Activated T-cell treated with anti-CD3 and anti-CD28 coated beads for 4 hours (primary cell): ENCODE data around the gene OR10J1.
"Not testable (repeated sequence)": the region's sequence is repeated elsewhere in the genome, so short reads cannot be mapped to it uniquely, and the experiment has no call there.

Experiments used
- DNase-seq: peaks from one replicate; pipeline ENCODE4 v3.0.0-alpha.2; 2020

The OR10J1 gene

GRCh38 chr1:159439422-159439821, at the start of gene OR10J1:
Gene OR10J1, plus strand, starts transcription at chr1:159439722. Its CDS starts 70 bp downstream, at chr1:159439792.
- DNase-seq: no peak

GRCh38 chr1:159406821-159407220, 32.7 kb upstream of the OR10J1 start:
- DNase-seq: no peak

GRCh38 chr1:159408862-159409400, 30.6 kb upstream of the OR10J1 start:
- no peak for DNase-seq

GRCh38 chr1:159421821-159422220, 17.7 kb upstream of the OR10J1 start:
- DNase-seq: no peak

GRCh38 chr1:159428536-159428935, 11.0 kb upstream of the OR10J1 start:
- no peak for DNase-seq

GRCh38 chr1:159429074-159429861, 10.3 kb upstream of the OR10J1 start:
- no peak for DNase-seq

GRCh38 chr1:159430985-159431384, 8.5 kb upstream of the OR10J1 start:
- DNase-seq: no peak

GRCh38 chr1:159431904-159432303, 7.6 kb upstream of the OR10J1 start, which contains the start of gene OR10J4:
Gene OR10J4, plus strand, starts transcription at chr1:159432204.
- DNase-seq: no peak

- DNase-seq: no peak
These were observed 3.1 kb upstream of the OR10J1 start for GRCh38 chr1:159436469-159436868.

GRCh38 chr1:159441360-159441759, 1.8 kb downstream of the OR10J1 start:
- no peak for DNase-seq

- no peak for DNase-seq
These were observed 2.9 kb downstream of the OR10J1 start for GRCh38 chr1:159442428-159442827.

- DNase-seq: no peak
These were observed 3.7 kb downstream of the OR10J1 start for GRCh38 chr1:159443066-159443750.

GRCh38 chr1:159444511-159444910, 5.0 kb downstream of the OR10J1 start:
- no peak for DNase-seq

GRCh38 chr1:159448181-159448580, 8.7 kb downstream of the OR10J1 start:
- DNase-seq: no peak

- not testable (repeated sequence) for DNase-seq
These were observed 10.1 kb downstream of the OR10J1 start for GRCh38 chr1:159449605-159450004.

- DNase-seq: no peak
These were observed 20.0 kb downstream of the OR10J1 start for GRCh38 chr1:159459551-159459950.

GRCh38 chr1:159465191-159465603, 25.7 kb downstream of the OR10J1 start:
- no peak for DNase-seq

- DNase-seq: no peak
These were observed 28.8 kb downstream of the OR10J1 start for GRCh38 chr1:159468321-159468720.

GRCh38 chr1:159469921-159470533, 30.5 kb downstream of the OR10J1 start:
- no peak for DNase-seq

- DNase-seq: no peak
These were observed 33.8 kb downstream of the OR10J1 start for GRCh38 chr1:159473335-159473734.

- no peak for DNase-seq
These were observed 35.4 kb downstream of the OR10J1 start for GRCh38 chr1:159474926-159475325.

- DNase-seq: no peak
These were observed 44.0 kb downstream of the OR10J1 start for GRCh38 chr1:159483501-159483900.
